K562 (cell line): Measurements from ENCODE around the gene COL6A2. TPM values are rescaled to one million over a fixed set of nuclear protein-coding genes. Genes with fewer than 3 reads are reported as not detected.

Source experiments
- ATAC-seq: fragments of 200-7000 bp; cut with Tn5 transposase; 3 replicates; pipeline ENCODE4 v1.9.1; 2020; ENCODE audit warnings: moderate library complexity
- BruUV-seq: library from RNA; stranded (reverse); fragments of 400-500 nt; replicated peaks from 2 replicates; lab custom pipeline; 2021; lab: Mats Ljungman, UMichigan
- CTCF ChIA-PET: fragments of 300-600 bp; formaldehyde crosslinking; extraction: SDS; loops from one replicate; lab custom pipeline; 2021; ENCODE audit warnings: low intra/inter-chr PET ratio; lab: Yijun Ruan, JAX
- POLR2A ChIA-PET: fragments of 300-600, 350-650 bp; sonication (Branson Sonifier 250); formaldehyde crosslinking; extraction: SDS; loops from one replicate; lab custom pipeline; 2021; ENCODE audit warnings: antibody characterized with exemption, inconsistent platforms; lab: Yijun Ruan, JAX
- DNase-seq, 4 experiments: peaks; one replicate each; pipeline versions ENCODE4 v3.0.0 to v3.0.0-alpha.2; 2011 to 2018; ENCODE audit warnings: low spot score in 3 of 4, mixed read lengths in 3 of 4; ENCODE audit errors: extremely low read depth in 1 of 4
- FAIRE-seq: peaks from 2 replicates; lab custom pipeline; 2011; peaks lifted over from hg19 to GRCh38; lab: Jason Lieb, UNC
- H2AFZ ChIP-seq: 2 replicates; pipeline ENCODE4 v1.6.0; 2011; ENCODE audit warnings: low read depth, low read length, control low read depth, inconsistent platforms
- H3K27ac ChIP-seq: fragments of 200-600 bp; 3 replicates; pipeline ENCODE4 v1.8.0; 2011; ENCODE audit warnings: low read depth, mild to moderate bottlenecking, control low read depth, inconsistent platforms, low read length, moderate library complexity, mixed read lengths; ENCODE audit errors: extremely low read depth
- H3K27me3 ChIP-seq, 2 experiments: fragments of 300-600 bp in 1 of 2; 2 replicates in 1 of 2; 3 replicates in 1 of 2; pipeline versions ENCODE4 v1.6.0 to v1.8.0; 2011; ENCODE audit warnings: inconsistent platforms in 2 of 2, low read length in 2 of 2, mild to moderate bottlenecking in 1 of 2, mixed read lengths in 1 of 2, moderate library complexity in 1 of 2; ENCODE audit not compliant: control insufficient read depth in 2 of 2, insufficient read depth in 2 of 2
- H3K36me3 ChIP-seq: fragments of 300-600 bp; 3 replicates; pipeline ENCODE4 v1.8.0; 2011; ENCODE audit warnings: mild to moderate bottlenecking, low read length, inconsistent platforms; ENCODE audit not compliant: control insufficient read depth, insufficient read depth
- H3K4me1 ChIP-seq, 2 experiments: fragments of 200-600 bp in 1 of 2; replicated peaks in 1 of 2; 2 replicates in 1 of 2; 3 replicates in 1 of 2; pipeline versions ENCODE4 v1.5.1 to v1.8.0; 2011; ENCODE audit warnings: inconsistent platforms in 2 of 2, low read length in 2 of 2, mild to moderate bottlenecking in 1 of 2, mixed read lengths in 1 of 2, moderate library complexity in 1 of 2; ENCODE audit not compliant: control insufficient read depth in 2 of 2, insufficient read depth in 2 of 2
- H3K4me2 ChIP-seq: 2 replicates; pipeline ENCODE4 v1.6.1; 2011; ENCODE audit warnings: low read length, control low read depth, inconsistent platforms, mixed read lengths; ENCODE audit not compliant: insufficient read depth
- H3K4me3 ChIP-seq: fragments of 200-600 bp; sonication (generic), shearing (Covaris generic); 2 replicates; pipeline ENCODE4 v1.5.1; 2016; ENCODE audit warnings: control low read depth, inconsistent platforms
- H3K79me2 ChIP-seq: fragments of 200-600 bp; 3 replicates; pipeline ENCODE4 v1.8.0; 2011; ENCODE audit warnings: low read length, inconsistent platforms; ENCODE audit not compliant: control insufficient read depth, insufficient read depth
- H3K9ac ChIP-seq, 2 experiments: 2 replicates each; pipeline versions ENCODE4 v1.6.0 to v1.6.1; 2011; ENCODE audit warnings: low read depth in 2 of 2, low read length in 2 of 2, control low read depth in 1 of 2, inconsistent platforms in 1 of 2, mild to moderate bottlenecking in 1 of 2, mixed read lengths in 1 of 2; ENCODE audit not compliant: insufficient read depth in 1 of 2
- H3K9me1 ChIP-seq: one replicate; pipeline ENCODE4 v1.6.0; 2011; ENCODE audit warnings: inconsistent platforms, mild to moderate bottlenecking, low read length, moderate library complexity; ENCODE audit not compliant: control insufficient read depth, insufficient read depth
- H3K9me3 ChIP-seq: replicated peaks from 2 replicates; pipeline ENCODE4 v1.5.1; 2011; ENCODE audit warnings: low read depth, low read length, inconsistent platforms; ENCODE audit not compliant: control insufficient read depth, insufficient read depth
- H4K20me1 ChIP-seq: replicated peaks from 2 replicates; pipeline ENCODE4 v1.6.1; 2011; ENCODE audit warnings: low read length, inconsistent platforms, mixed read lengths; ENCODE audit not compliant: control insufficient read depth, insufficient read depth
- MEF2D ChIP-seq: conservative IDR thresholded peaks from 2 replicates; pipeline ENCODE4 v1.6.1; 2016; ENCODE audit warnings: low read depth, missing genetic modification characterization, missing compliant biosample characterization
- PKNOX1 ChIP-seq: fragments of 450-650 bp; IDR thresholded peaks from 2 replicates; pipeline ENCODE4 v1.6.1; 2016
- TBP ChIP-seq: optimal IDR thresholded peaks from 2 replicates; pipeline ENCODE3; 2011; ENCODE audit warnings: low read depth, low read length, improper control_type of control experiment
- USF2 ChIP-seq: sonication (generic); formaldehyde crosslinking; IDR thresholded peaks from 2 replicates; pipeline ENCODE4 v1.5.0; 2020; ENCODE audit warnings: missing genetic modification reagents
- ZFX ChIP-seq: sonication (generic); formaldehyde crosslinking; IDR thresholded peaks from 2 replicates; pipeline ENCODE4 v1.8.0; 2022; ENCODE audit warnings: mild to moderate bottlenecking, missing genetic modification reagents, moderate library complexity
- WGBS: fragments of 100-300 bp; shearing (Covaris generic); methylation state at CpG from one replicate; pipeline ENCODE4 v1.1.6; 2016; ENCODE audit warnings: low coverage, mixed read lengths; ENCODE audit not compliant: insufficient coverage; ENCODE audit errors: missing lambda C conversion rate; 5-methylcytosine and 5-hydroxymethylcytosine counted together
- in situ Hi-C: fragments of 300-500 bp; cut with MboI; formaldehyde crosslinking; loops from 4 replicates; pipeline ENCODE4 v1.15.0; 2018; ENCODE audit warnings: inconsistent platforms, mixed read lengths
- intact Hi-C: fragments of 100-400 bp; cut with micrococcal nuclease; formaldehyde crosslinking; loops from 2 replicates; pipeline ENCODE4 v1.14.2; 2022
- polyA plus RNA-seq, 8 experiments: library from polyadenylated mRNA; depleted of rRNA in 4 of 8; stranded (reverse) in 5 of 8; unstranded in 3 of 8; fragments of >200 nt; fragmentation: Nextera tagmentation in 2 of 8; fragmentation: Illumina TruSeq in 1 of 8; extraction: Ambion mirVana in 2 of 8; extraction: Trizol in 1 of 8; gene quantifications; 2 replicates each; pipeline versions ENCODE4 v1.2.1 to v1.2.3, GENCODE V29; 2011 to 2014; ENCODE audit warnings: inconsistent platforms in 1 of 8, missing spikeins in 1 of 8
- total RNA-seq, 7 experiments: library from RNA; depleted of rRNA in 6 of 7; stranded (reverse); fragments of >200 nt in 6 of 7; fragmentation: Illumina TruSeq in 2 of 7; extraction: Trizol in 2 of 7; gene quantifications; 2 replicates each; pipeline versions ENCODE4 v1.2.1 to v1.2.3, GENCODE V29; 2011 to 2021; ENCODE audit warnings: low replicate concordance in 1 of 7
- TF ChIP-seq, protein P1 (sequence below): fragments of 450-650 bp; IDR thresholded peaks from 2 replicates; pipeline ENCODE4 v1.6.1; 2016; ENCODE audit warnings: borderline replicate concordance

Gene COL6A2
- total and polyA plus RNA-seq, 9 of the 15 experiments (the other 6 are each of a cell fraction or from before 2014, with no cell fraction given), result 0.07 to 1.1 (median 0.24) TPM; not detected in 3

DNA sequence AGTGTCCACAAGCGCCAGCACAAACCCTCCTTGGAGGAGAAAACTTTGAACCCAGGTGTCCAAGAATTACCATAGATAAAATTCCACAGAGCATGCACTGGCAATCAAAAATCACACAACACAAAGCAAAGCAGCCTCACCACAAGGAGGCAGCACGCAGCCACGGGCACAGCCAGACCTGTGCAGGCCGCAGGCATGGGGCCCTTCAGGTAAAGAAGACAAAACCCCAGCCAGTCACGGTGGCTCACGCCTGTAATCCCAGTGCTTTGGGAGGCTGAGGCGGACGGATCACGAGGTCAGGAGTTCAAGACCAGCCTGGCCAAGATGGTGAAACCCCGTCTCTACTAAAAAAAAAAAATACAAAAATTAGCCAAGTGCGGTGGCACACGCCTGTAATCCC, 49.5 kb downstream of the COL6A2 start (continued):
- TF ChIP-seq PKNOX1 (peak; percentile 12; the same call in 1 of the 2 replicates), ZFX (CRISPR knock-in tag) (peak; percentile 79), TBP (peak; percentile 92)
- TF ChIP-seq, protein P1, sequence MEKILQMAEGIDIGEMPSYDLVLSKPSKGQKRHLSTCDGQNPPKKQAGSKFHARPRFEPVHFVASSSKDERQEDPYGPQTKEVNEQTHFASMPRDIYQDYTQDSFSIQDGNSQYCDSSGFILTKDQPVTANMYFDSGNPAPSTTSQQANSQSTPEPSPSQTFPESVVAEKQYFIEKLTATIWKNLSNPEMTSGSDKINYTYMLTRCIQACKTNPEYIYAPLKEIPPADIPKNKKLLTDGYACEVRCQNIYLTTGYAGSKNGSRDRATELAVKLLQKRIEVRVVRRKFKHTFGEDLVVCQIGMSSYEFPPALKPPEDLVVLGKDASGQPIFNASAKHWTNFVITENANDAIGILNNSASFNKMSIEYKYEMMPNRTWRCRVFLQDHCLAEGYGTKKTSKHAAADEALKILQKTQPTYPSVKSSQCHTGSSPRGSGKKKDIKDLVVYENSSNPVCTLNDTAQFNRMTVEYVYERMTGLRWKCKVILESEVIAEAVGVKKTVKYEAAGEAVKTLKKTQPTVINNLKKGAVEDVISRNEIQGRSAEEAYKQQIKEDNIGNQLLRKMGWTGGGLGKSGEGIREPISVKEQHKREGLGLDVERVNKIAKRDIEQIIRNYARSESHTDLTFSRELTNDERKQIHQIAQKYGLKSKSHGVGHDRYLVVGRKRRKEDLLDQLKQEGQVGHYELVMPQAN, result peak; percentile 61

GRCh38 chr21:46148106-46148505, 50.2 kb downstream of the COL6A2 start:
- ChIA-PET CTCF (interaction anchor here (1.6 kb wide), 1 partner anchor 138 kb away, joined by 9 read pairs; the partner anchor contains the start of genes MCM3AP and YBEY), POLR2A (no interaction called here)
- Histone ChIP-seq H4K20me1 (no peaks in the 10 kb centered on the region), H3K27me3 (no peaks in the 10 kb centered on the region), H3K4me1 (peaks cover 11 to 68% of the 10 kb centered on the region in 2 experiments), H3K9me3 (no peaks in the 10 kb centered on the region), H3K4me2 (no peak overlapping the region), H3K36me3 (no peaks in the 10 kb centered on the region), H3K4me3 (no peak overlapping the region), H3K9ac (no peak overlapping the region), H3K27ac (no peak overlapping the region), H3K9me1 (no peaks in the 10 kb centered on the region), H3K79me2 (no peaks in the 10 kb centered on the region; the same call in 2 of the 3 replicates), H2AFZ (no peak overlapping the region)
- WGBS, result 85% methylated on average over 11 of the region's 11 CpGs
- ATAC-seq (no peak), DNase-seq (no peak), FAIRE-seq (peak; percentile 23)
- BruUV-seq, result no TSS peak
- in situ Hi-C loops, result no loop called here
- intact Hi-C loops, result loop anchor here (10.0 kb wide), 2 partner anchors 137 to 317 kb away; partner anchors contain the start of genes MCM3AP and YBEY
- no peak for TF ChIP-seq USF2
- no peak for TF ChIP-seq MEF2D (tag)
